Measurements from ENCODE around the gene TMED7. TPM values are rescaled to one million over a fixed set of nuclear protein-coding genes. Genes with fewer than 3 reads are reported as not detected.

Gene TMED7
- total RNA-seq, 1 experiment from 2014 or later, result 70.7 TPM

DNA sequence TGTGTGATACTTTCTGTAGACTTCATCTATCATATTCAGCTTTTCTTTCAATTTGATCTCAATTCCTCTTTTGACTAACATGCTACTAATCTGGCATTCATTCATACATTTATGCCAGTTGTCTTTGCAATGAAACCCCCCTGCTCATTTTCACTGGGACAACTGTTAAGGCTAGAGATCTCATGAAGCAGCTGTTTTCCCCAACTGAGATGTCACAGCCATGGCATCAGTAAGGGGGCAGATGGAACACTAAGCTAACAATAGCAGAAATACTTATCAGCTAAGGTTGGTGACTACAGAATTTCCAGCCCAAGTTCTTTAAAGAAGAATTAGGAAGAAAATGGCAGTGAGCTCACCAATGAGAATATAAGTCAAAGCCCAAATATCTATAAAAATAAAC, 9.4 kb downstream of the TMED7 start:
- Histone ChIP-seq H4K20me1 (ENCODE audit: insufficient read depth) (peaks cover 6% of the 10 kb centered on the region), H3K9me2 (ENCODE audit: insufficient read depth) (no peaks in the 10 kb centered on the region), H3K4me1 (replicated peaks; ENCODE audit: insufficient read depth) (no peaks in the 10 kb centered on the region), H3K27ac (no peak overlapping the region), H3F3A (ENCODE audit: insufficient read depth, low read depth) (no peaks in the 10 kb centered on the region), H2AFZ (no peak overlapping the region), H3K27me3 (ENCODE audit: insufficient read depth, low read depth) (no peaks in the 10 kb centered on the region), H3K4me2 (no peak overlapping the region), H3K4me3 (no peak overlapping the region), H3K79me2 (ENCODE audit: low read depth) (peaks cover 17% of the 10 kb centered on the region; the same call in 1 of the 2 replicates), H3K9me3 (ENCODE audit: insufficient read depth, low read depth) (no peaks in the 10 kb centered on the region), H3K36me3 (ENCODE audit: low read depth) (peaks cover 50% of the 10 kb centered on the region)
- BruUV-seq (replicated peaks), result no TSS peak
- CTCF ChIA-PET, result no interaction called here
- DNase-seq, result no peak
- TF ChIP-seq EZH2 (IDR thresholded peaks at IDR 0.05; ENCODE audit: low read depth), result no peak
- TF ChIP-seq, protein P1, sequence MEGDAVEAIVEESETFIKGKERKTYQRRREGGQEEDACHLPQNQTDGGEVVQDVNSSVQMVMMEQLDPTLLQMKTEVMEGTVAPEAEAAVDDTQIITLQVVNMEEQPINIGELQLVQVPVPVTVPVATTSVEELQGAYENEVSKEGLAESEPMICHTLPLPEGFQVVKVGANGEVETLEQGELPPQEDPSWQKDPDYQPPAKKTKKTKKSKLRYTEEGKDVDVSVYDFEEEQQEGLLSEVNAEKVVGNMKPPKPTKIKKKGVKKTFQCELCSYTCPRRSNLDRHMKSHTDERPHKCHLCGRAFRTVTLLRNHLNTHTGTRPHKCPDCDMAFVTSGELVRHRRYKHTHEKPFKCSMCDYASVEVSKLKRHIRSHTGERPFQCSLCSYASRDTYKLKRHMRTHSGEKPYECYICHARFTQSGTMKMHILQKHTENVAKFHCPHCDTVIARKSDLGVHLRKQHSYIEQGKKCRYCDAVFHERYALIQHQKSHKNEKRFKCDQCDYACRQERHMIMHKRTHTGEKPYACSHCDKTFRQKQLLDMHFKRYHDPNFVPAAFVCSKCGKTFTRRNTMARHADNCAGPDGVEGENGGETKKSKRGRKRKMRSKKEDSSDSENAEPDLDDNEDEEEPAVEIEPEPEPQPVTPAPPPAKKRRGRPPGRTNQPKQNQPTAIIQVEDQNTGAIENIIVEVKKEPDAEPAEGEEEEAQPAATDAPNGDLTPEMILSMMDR (conservative IDR thresholded peaks at IDR 0.05), result no peak
- POLR2A ChIA-PET (ENCODE audit: unreplicated experiment), result no interaction called here
- intact Hi-C loops (cut with micrococcal nuclease; ENCODE audit: unreplicated experiment), result no loop called here

DNA sequence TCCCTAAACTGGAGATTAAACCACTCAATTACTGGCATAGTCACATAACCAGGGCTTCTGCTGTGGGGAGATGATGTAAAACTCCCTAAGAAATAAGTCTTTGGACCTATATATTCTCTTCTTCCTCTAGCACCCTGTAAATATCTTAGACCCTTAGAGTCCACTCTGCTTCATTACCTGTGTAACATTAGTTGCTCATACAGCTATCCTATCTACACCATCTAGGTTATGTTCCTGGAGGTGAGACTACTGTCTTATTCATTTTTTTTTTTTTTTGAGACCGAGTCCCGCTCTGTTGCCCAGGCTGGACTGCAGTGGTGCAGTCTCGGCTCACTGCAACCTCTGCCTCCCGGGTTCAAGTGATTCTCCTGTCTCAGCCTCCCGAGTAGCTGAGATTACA, 14.0 kb downstream of the TMED7 start:
- BruUV-seq (replicated peaks), result no TSS peak
- Histone ChIP-seq H3K27ac (no peak overlapping the region), H3K36me3 (ENCODE audit: low read depth) (peaks cover 35% of the 10 kb centered on the region), H3K4me3 (no peak overlapping the region), H3K9me3 (ENCODE audit: insufficient read depth, low read depth) (no peaks in the 10 kb centered on the region), H3K27me3 (ENCODE audit: insufficient read depth, low read depth) (no peaks in the 10 kb centered on the region), H4K20me1 (ENCODE audit: insufficient read depth) (peaks cover 3% of the 10 kb centered on the region; the same call in 1 of the 2 replicates), H3K4me1 (replicated peaks; ENCODE audit: insufficient read depth) (no peaks in the 10 kb centered on the region), H2AFZ (no peak overlapping the region), H3F3A (ENCODE audit: insufficient read depth, low read depth) (no peaks in the 10 kb centered on the region), H3K4me2 (no peak overlapping the region), H3K9me2 (ENCODE audit: insufficient read depth) (no peaks in the 10 kb centered on the region), H3K79me2 (ENCODE audit: low read depth) (no peaks in the 10 kb centered on the region)
- CTCF ChIA-PET, result no interaction called here
- no peak for DNase-seq
- intact Hi-C loops (cut with micrococcal nuclease; ENCODE audit: unreplicated experiment), result no loop called here
- POLR2A ChIA-PET (ENCODE audit: unreplicated experiment), result interaction anchor here (0.6 kb wide), 1 partner anchor 473 kb away, joined by 6 read pairs; no protein-coding TSS in a partner anchor
- TF ChIP-seq EZH2 (IDR thresholded peaks at IDR 0.05; ENCODE audit: low read depth), result no peak
- TF ChIP-seq, protein P1 (conservative IDR thresholded peaks at IDR 0.05), result no peak

DNA sequence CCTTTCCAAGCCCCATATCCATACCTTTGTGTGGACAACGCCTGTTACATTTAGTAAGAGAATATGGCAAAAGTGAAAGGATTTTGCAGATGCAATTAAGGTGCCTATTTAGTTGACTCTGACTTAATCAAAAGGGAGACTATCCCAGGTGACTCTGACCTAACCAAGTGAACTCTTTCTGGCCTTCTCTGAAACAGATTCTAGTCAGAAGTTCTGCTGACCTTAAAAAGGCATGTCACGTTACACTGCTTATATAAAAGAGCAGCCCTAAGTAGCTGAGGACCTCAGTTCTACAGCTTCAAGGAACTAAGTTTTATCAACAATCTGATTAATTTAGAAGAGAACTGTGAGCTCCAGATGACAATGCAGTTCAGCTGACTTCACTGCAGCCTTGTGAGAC, 17.9 kb downstream of the TMED7 start:
- Histone ChIP-seq H3K27ac (no peak overlapping the region), H4K20me1 (ENCODE audit: insufficient read depth) (peaks cover 7% of the 10 kb centered on the region; the same call in 1 of the 2 replicates), H2AFZ (no peak overlapping the region), H3K79me2 (ENCODE audit: low read depth) (no peaks in the 10 kb centered on the region), H3K9me2 (ENCODE audit: insufficient read depth) (no peaks in the 10 kb centered on the region), H3K4me3 (no peak overlapping the region), H3K4me1 (replicated peaks; ENCODE audit: insufficient read depth) (no peaks in the 10 kb centered on the region), H3K9me3 (ENCODE audit: insufficient read depth, low read depth) (no peaks in the 10 kb centered on the region), H3K36me3 (ENCODE audit: low read depth) (peaks cover 22% of the 10 kb centered on the region; the same call in 1 of the 2 replicates), H3F3A (ENCODE audit: insufficient read depth, low read depth) (no peaks in the 10 kb centered on the region; the same call in 1 of the 2 replicates), H3K27me3 (ENCODE audit: insufficient read depth, low read depth) (no peaks in the 10 kb centered on the region), H3K4me2 (no peak overlapping the region)
- DNase-seq, result no peak
- no peak for TF ChIP-seq EZH2 (IDR thresholded peaks at IDR 0.05; ENCODE audit: low read depth)
- TF ChIP-seq, protein P1 (conservative IDR thresholded peaks at IDR 0.05), result no peak
- ChIA-PET CTCF (no interaction called here), POLR2A (ENCODE audit: unreplicated experiment) (no interaction called here)
- intact Hi-C loops (cut with micrococcal nuclease; ENCODE audit: unreplicated experiment), result no loop called here
- no TSS peak for BruUV-seq (replicated peaks)
